GM12891 (cell line): Measurements from ENCODE around the gene ASAP3.

Experiments used
- PAX5 ChIP-seq: IDR thresholded peaks from 2 replicates; pipeline ENCODE4 v1.6.1; 2011; ENCODE audit warnings: low read length, moderate library complexity, mild to moderate bottlenecking; ENCODE audit not compliant: insufficient read depth, severe bottlenecking
- POLR2A ChIP-seq: IDR thresholded peaks from 2 replicates; pipeline ENCODE4 v1.6.1; 2011; ENCODE audit warnings: low read depth, low read length, control low read depth
- POLR2AphosphoS5 ChIP-seq: IDR thresholded peaks from 2 replicates; pipeline ENCODE4 v1.6.1; 2011; ENCODE audit warnings: low read depth, low read length, control low read depth
- POU2F2 ChIP-seq: IDR thresholded peaks from 2 replicates; pipeline ENCODE4 v1.6.1; 2011; ENCODE audit warnings: low read depth, mild to moderate bottlenecking, control low read depth, low read length, moderate library complexity
- TAF1 ChIP-seq: IDR thresholded peaks from 2 replicates; pipeline ENCODE4 v1.6.1; 2011; ENCODE audit warnings: low read depth, low read length, control low read depth

DNA sequence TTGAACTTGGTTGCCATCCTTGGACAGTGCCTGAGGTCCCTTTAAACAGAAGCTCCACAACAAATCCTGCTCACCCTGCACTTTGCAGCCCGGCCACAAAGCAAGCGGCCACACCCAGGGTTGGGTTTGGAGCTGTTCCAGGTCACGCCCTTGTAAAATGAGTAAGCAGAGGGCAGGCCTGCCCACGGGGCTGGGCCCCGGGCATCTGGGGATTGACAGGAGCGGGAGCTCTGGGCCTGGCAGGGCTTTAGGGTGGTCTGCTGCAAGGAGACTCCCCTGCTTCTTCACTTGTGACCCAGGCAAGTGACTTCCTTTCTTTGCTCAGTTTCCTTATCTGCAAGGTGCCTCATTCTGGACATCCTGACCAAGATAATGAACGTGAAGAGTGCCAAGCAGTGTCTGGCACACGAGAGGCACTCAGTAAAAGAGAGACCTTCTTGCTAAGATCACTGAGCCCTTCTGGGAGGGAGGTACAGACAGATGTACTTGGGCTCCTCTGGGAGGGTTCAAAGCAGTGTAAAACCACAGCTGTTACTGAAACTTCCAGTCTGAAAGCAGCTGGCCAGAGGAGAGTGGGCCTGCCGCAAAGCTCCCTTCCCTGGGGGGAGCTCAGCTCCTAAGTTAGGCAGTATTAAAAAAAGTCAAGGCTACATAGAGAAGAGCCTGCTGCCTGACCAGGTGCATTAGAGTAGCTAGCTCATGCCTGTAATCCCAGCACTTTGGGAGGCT, 44.4 kb upstream of the ASAP3 start:
- TF ChIP-seq POLR2A (no peak), POU2F2 (no peak), POLR2AphosphoS5 (no peak), PAX5 (no peak), TAF1 (no peak)
